Stimulated activated CD8-positive, alpha-beta memory T cell treated with anti-CD3 and anti-CD28 coated beads, Interleukin-4, amount 100 ng/mL, for 24 hours (primary cell): ENCODE measurements around the gene DPP10.

Experiments
- DNase-seq: peaks from one replicate; pipeline ENCODE4 v3.0.0-alpha.2; 2020; ENCODE audit warnings: low read depth

Gene DPP10

DNA sequence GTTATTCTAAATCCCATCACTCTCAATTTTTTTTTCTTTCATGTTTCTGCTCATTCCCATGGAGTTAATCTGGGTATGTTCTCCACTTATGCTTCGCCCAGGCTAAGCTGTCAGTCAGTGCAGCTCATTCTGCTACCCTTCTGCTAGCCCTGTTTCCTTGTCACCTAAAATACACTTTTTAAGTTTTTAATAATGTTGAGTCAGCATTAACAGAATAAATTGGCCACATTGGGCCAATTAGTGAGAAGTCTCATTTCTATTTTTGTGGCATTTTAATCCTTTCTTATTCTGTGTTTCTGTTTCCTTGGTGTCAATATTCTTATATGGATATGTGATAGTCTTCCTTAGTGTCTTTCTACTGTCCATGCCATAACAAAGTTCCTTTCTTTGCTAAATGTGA lies 1126.2 kb downstream of the DPP10 start:
- no peak for DNase-seq

DNA sequence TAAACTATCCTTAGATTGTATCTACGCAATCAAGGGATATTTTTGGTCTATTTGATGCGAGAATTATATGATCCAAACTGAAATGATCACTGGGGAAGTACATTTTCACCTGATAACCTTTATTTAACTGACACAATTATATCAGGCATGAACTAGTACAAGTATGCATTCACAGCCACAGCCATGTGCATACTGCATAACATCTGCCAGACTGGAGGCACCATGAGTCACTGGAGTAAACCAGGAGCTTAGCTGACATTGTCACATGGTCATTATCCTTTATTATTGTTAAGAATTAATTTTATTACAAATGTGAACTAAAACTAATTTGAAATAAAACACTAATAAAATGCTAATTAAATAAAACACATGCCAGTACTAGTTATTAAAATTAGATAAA lies 1127.1 kb downstream of the DPP10 start:
- DNase-seq: no peak

DNA sequence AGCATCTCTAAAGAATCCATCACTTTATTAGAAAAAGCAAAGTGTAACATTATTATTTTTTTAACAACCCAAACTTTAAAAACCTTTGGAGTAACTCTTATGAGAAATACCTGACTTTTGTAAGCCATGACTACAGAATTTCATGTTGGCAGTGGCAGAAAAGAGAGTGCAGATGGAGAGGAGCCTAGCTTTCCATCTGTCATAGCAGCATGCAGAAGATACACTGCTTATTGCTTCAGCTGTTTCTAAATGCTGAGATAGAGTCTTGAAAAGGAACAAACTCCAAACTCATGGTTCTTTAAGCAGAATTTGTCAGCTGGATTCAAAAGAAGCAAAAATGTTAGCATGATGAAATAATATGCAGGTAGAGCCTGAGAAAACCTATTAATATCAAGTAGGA lies 1130.3 kb downstream of the DPP10 start:
- DNase-seq: no peak

DNA sequence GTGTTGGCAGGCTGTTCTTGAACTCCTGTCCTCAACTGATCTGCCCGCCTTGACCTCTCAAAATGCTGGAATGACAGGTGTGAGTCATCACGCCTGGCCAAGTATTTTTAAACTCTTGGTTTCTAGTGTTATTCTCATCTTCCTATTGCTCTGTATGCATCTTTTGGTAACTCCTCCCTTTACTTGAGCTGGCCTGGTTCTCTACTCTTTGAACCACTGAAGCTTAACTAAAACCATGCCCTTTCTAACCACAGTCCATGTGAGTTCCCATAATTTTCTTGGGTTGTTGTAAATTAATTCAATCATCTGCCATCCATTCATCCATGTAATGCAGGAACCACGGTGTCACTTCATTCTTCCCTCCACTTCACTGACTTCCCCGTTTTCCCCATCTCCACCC lies 1131.3 kb downstream of the DPP10 start:
- DNase-seq: no peak

- DNase-seq: no peak
Observed at GRCh38 chr2:115574667-115575066, 1132.2 kb downstream of the DPP10 start.

- no peak for DNase-seq
Observed at GRCh38 chr2:115580784-115581183, 1138.3 kb downstream of the DPP10 start.

DNA sequence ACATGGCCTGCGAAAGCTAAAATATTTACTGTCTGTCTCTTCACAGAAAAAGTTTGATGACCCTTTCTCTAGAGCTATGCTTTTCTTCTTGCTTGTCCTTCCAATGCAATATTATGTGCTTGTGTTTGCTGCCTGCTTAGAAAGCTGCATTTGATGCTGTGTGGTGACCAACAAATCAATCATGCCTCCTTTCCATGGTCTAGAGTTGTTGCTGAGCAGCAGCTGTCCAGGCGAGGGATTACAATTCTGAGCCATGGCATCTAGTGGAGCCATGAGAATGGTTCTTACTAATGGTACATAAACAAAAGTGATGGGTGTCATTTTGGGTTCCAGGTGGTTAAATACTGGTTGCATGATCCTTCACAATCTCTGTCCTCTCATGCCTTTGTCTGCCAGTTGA lies 1142.1 kb downstream of the DPP10 start:
- no peak for DNase-seq

- no peak for DNase-seq
Observed at GRCh38 chr2:115596659-115597375, 1154.4 kb downstream of the DPP10 start.

- no peak for DNase-seq
Observed at GRCh38 chr2:115603285-115603684, 1160.8 kb downstream of the DPP10 start.

DNA sequence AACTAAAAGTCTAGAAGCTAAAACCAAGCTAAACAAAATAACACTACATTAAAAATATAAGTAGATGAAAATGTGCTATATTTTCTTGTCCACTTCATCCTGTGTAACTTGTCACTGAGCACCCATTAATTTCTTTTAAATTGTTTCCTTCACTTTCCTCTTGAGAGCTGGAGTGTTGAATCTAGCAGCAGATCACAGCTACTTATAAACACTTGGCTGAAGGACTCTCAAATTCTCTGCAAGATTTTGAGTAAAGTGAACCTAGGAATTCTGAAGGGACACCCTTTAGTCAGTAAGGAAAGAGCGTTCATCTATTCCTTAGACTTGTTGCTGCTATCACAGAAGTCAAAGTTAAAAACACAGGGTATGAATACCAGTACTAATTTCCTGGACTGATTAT lies 1163.9 kb downstream of the DPP10 start:
- DNase-seq: no peak

DNA sequence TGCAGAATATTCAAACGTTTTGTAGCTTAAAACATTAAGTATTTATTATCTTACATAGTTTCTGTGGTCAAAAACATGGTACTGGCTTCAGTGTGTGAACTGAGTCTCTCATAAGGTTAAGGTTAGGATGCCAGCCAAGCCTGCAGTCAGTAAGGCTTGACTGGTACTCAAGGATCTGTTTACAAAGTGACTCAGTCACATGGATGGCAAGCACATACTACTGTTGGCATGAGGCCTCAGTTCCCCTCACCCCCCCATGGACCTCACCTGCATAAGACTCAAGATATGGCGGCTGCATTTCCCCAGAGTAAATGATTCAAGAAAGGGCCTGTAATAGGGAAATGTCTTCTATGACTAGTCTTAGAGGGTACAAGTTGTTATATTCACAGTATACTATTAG lies 1167.5 kb downstream of the DPP10 start:
- no peak for DNase-seq

DNA sequence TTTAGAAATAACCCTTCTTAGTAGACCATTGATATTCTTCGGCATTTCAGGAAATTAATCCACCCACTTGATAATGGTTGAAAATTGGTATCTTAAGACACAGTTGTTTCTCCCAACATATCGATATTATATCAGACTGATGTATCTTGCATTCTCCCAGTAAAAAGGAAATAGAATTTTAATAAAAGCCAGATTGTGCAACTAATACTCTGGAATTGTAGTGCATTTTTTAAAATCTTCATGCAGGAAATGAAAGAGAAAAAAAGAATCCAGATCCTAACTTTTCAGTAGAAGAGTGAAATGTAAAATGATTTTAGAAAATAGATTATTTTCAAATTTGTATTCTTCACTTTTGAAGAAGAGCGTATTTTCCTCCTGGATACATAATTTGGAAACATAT lies 1168.4 kb downstream of the DPP10 start:
- no peak for DNase-seq

DNA sequence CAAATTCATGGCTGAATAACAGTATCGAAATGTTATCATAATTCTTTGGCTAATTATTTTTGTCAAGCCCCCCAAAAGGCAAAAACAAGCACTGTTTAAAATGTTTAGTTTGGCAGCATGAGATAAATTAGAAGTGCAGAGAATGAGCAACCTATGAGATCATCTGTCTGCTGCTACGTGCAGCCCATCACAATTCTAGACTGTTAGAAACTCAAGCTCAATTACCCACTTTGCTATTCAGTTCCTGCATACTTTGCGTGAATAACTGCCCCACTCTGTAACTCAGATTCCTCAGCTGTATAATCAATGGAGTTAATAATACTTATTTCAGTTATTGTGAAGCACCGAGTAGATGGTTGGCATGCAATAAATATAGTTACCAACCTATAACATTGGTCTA lies 1181.9 kb downstream of the DPP10 start:
- DNase-seq: no peak

DNA sequence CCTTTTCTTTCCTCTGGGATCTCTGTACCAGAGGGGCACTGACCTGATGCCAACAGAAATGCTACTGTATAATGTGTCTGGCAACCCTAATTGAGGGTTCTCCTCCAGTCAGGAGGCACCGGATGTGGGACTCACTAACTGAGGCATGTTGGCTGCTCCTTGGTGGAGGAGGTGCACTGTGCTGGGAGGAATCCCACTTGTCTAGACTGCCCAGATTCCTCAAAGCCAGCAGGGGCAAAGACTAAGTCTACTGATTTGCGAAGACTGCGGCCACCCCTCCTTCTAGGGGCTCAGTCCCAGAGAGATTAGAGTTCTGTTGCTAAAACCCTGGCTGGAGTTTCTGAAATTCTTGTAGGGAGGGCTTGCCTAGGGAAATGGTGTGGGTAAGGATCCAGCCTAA lies 1192.1 kb downstream of the DPP10 start:
- no peak for DNase-seq

- DNase-seq: no peak
Observed at GRCh38 chr2:115635430-115635829, 1193.0 kb downstream of the DPP10 start.

GRCh38 chr2:115649731-115650130 lies 1207.3 kb downstream of the DPP10 start:
- DNase-seq: no peak

- no peak for DNase-seq
Observed at GRCh38 chr2:115650827-115651226, 1208.4 kb downstream of the DPP10 start.

DNA sequence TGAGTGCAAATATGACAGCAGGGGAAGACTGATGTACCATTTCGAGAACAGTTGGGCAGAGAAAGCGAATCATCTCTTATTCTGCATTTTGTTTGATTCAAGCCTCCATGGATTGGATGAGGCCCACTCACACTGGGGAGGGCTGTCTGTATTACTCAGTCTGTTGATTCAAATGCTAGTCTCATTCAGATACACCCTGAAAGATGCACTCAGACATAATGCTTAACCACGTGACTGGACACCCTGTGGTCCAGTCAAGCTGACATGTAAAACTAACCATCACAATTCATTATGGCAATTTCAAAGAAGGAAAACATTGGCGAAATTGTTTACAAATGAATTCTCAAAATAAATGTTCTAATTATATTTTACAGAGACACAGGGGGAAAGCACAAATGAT lies 1210.2 kb downstream of the DPP10 start:
- DNase-seq: no peak

- DNase-seq: no peak
Observed at GRCh38 chr2:115654362-115654761, 1211.9 kb downstream of the DPP10 start.

DNA sequence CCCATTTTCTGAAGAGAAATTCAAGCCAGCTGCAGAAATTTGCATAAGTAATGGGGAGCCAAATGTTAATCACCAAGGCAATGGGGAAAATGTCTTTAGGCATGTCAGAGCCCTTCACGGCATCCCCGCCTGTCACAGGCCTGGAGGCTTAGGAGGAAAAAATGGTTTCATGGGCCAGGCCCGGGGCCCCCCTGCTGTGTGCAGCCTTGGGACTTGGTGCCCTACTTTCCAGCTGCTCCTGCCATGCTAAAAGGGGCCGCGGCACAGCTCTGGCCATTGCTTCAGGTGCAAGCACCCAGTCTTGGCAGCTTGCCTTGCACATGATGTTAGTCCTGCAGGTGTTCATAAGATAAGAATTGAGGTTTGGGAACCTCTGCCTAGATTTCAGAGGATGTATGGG lies 1235.7 kb downstream of the DPP10 start:
- no peak for DNase-seq

- no peak for DNase-seq
Observed at GRCh38 chr2:115684345-115684744, 1241.9 kb downstream of the DPP10 start.

DNA sequence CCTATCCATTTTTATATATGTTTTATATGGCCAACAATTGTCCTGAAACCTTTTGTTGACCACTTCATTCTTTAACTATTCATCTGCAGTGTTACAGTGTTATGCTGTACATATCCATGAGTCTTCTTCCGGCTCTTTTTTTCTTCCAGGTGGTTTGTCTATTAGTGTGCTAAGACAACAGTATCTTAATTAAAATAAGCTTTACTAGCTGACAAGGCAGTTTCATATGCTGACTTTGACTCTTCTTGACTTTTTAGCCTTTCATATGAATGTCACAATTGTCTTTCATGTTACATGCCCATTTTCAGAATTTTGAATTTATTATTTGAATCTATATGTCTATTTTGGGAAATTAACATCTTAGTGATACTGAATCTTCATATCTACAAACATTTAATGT lies 1249.0 kb downstream of the DPP10 start:
- DNase-seq: no peak

- DNase-seq: no peak
Observed at GRCh38 chr2:115694651-115695050, 1252.2 kb downstream of the DPP10 start.

GRCh38 chr2:115733190-115733775 lies 1290.8 kb downstream of the DPP10 start:
- DNase-seq: no peak
